HepG2 (cell line): ENCODE measurements around the gene ANG. TPM values are rescaled to one million over a fixed set of nuclear protein-coding genes. Genes with fewer than 3 reads are reported as not detected.

ENCODE experiments used
- ARID2 ChIP-seq: sonication (generic); formaldehyde crosslinking; IDR thresholded peaks from 2 replicates; pipeline ENCODE4 v1.8.1; 2022; ENCODE audit warnings: mild to moderate bottlenecking, missing genetic modification reagents, borderline replicate concordance
- CREM ChIP-seq, 2 experiments: sonication (generic) in 1 of 2; formaldehyde crosslinking in 1 of 2; IDR thresholded peaks; 2 replicates each; pipeline versions ENCODE4 v1.4.0 to v1.6.1; 2016 to 2020; ENCODE audit warnings: antibody characterized with exemption in 1 of 2, mild to moderate bottlenecking in 1 of 2, missing genetic modification reagents in 1 of 2
- DNMT3B ChIP-seq: conservative IDR thresholded peaks from 2 replicates; pipeline ENCODE4 v1.6.1; 2016; ENCODE audit warnings: missing biosample characterization, control low read depth
- GABPB1 ChIP-seq: IDR thresholded peaks from 2 replicates; pipeline ENCODE4 v1.6.1; 2016; ENCODE audit warnings: mild to moderate bottlenecking, missing genetic modification reagents, moderate library complexity, missing compliant biosample characterization
- KLF11 ChIP-seq: IDR thresholded peaks from 2 replicates; pipeline ENCODE4 v1.6.1; 2016; ENCODE audit warnings: missing compliant biosample characterization
- POLR2G ChIP-seq: fragments of 200-400 bp; formaldehyde crosslinking; IDR thresholded peaks from 2 replicates; pipeline ENCODE4 v1.6.1; 2018; ENCODE audit warnings: mild to moderate bottlenecking, low read depth, low read length, moderate library complexity
- RBAK ChIP-seq: sonication (generic); formaldehyde crosslinking; IDR thresholded peaks from 2 replicates; pipeline ENCODE4 v1.5.1; 2020; ENCODE audit warnings: mild to moderate bottlenecking, missing genetic modification reagents
- SPEN ChIP-seq: sonication (generic); formaldehyde crosslinking; IDR thresholded peaks from 2 replicates; pipeline ENCODE4 v1.5.1; 2020; ENCODE audit warnings: low read depth, mild to moderate bottlenecking, missing genetic modification reagents
- TCF7L2 ChIP-seq: IDR thresholded peaks from 2 replicates; pipeline ENCODE4 v1.6.1; 2011; ENCODE audit warnings: mild to moderate bottlenecking, low read depth, low read length, moderate library complexity
- U2AF1 ChIP-seq: fragments of 200-400 bp; formaldehyde crosslinking; optimal IDR thresholded peaks from 2 replicates; pipeline ENCODE3; 2017; ENCODE audit warnings: mild to moderate bottlenecking, low read depth, low read length
- ZFP90 ChIP-seq: sonication (generic); formaldehyde crosslinking; IDR thresholded peaks from 2 replicates; pipeline ENCODE4 v1.8.0; 2022; ENCODE audit warnings: missing genetic modification reagents, mild to moderate bottlenecking, inconsistent platforms, borderline replicate concordance
- ZKSCAN1 ChIP-seq: fragments of 150-350 bp; IDR thresholded peaks from 2 replicates; pipeline ENCODE4 v1.6.1; 2014; ENCODE audit warnings: low read length
- ZMYM2 ChIP-seq: sonication (generic); formaldehyde crosslinking; IDR thresholded peaks from 2 replicates; pipeline ENCODE4 v1.8.0; 2022; ENCODE audit warnings: mild to moderate bottlenecking, missing genetic modification reagents
- ZNF232 ChIP-seq: sonication (generic); formaldehyde crosslinking; IDR thresholded peaks from 2 replicates; pipeline ENCODE4 v1.4.0; 2020; ENCODE audit warnings: missing genetic modification reagents, borderline replicate concordance
- ZNF264 ChIP-seq: sonication (generic); formaldehyde crosslinking; IDR thresholded peaks from 2 replicates; pipeline ENCODE4 v1.4.0; 2020; ENCODE audit warnings: missing genetic modification reagents
- ZNF546 ChIP-seq: sonication (generic); formaldehyde crosslinking; conservative IDR thresholded peaks from 2 replicates; pipeline ENCODE4 v1.8.1; 2023; ENCODE audit warnings: mild to moderate bottlenecking, missing genetic modification reagents
- ZNF615 ChIP-seq: sonication (generic); formaldehyde crosslinking; IDR thresholded peaks from 2 replicates; pipeline ENCODE4 v1.5.0; 2020; ENCODE audit warnings: mild to moderate bottlenecking, missing genetic modification reagents, borderline replicate concordance
- ZSCAN30 ChIP-seq: sonication (generic); formaldehyde crosslinking; IDR thresholded peaks from 2 replicates; pipeline ENCODE4 v1.5.0; 2020; ENCODE audit warnings: mild to moderate bottlenecking, missing genetic modification reagents
- polyA plus RNA-seq, 8 experiments: library from polyadenylated mRNA; depleted of rRNA in 3 of 8; stranded (reverse) in 7 of 8; unstranded in 1 of 8; fragments of >200 nt; fragmentation: Illumina TruSeq in 4 of 8; extraction: Trizol in 4 of 8; gene quantifications; 2 replicates each; pipeline versions ENCODE4 v1.2.1 to v1.2.3, GENCODE V29; 2011 to 2016; ENCODE audit warnings: low read depth in 4 of 8, missing spikeins in 1 of 8, mixed read lengths in 1 of 8; ENCODE audit not compliant: insufficient read depth in 1 of 8
- total RNA-seq, 5 experiments: library from RNA; depleted of rRNA; stranded (reverse); fragments of >200 nt; fragmentation: Illumina TruSeq; extraction: Trizol; gene quantifications; 2 replicates each; pipeline ENCODE4 v1.2.3, GENCODE V29; 2016; ENCODE audit warnings: low read depth in 1 of 5
- TF ChIP-seq, protein P1 (sequence below): sonication (generic); formaldehyde crosslinking; IDR thresholded peaks from 2 replicates; pipeline ENCODE4 v1.5.0; 2020; ENCODE audit warnings: missing genetic modification reagents, mild to moderate bottlenecking, borderline replicate concordance
- TF ChIP-seq, protein P2 (sequence below): sonication (generic); formaldehyde crosslinking; IDR thresholded peaks from 2 replicates; pipeline ENCODE4 v1.4.0; 2020; ENCODE audit warnings: missing genetic modification reagents, mild to moderate bottlenecking, borderline replicate concordance
- TF ChIP-seq, protein P3 (sequence below), 2 experiments: IDR thresholded peaks; 2 replicates each; pipeline ENCODE4 v1.6.1; 2011 to 2012; ENCODE audit warnings: low read length in 2 of 2, borderline replicate concordance in 1 of 2, low read depth in 1 of 2, mild to moderate bottlenecking in 1 of 2, moderate library complexity in 1 of 2
- TF ChIP-seq, protein P4 (sequence below): IDR thresholded peaks from 2 replicates; pipeline ENCODE4 v1.6.1; 2016; ENCODE audit warnings: low read depth, control low read depth

ANG gene
- total and polyA plus RNA-seq, 2 of the 13 experiments (the other 11 are each of a cell fraction or from before 2014, with no cell fraction given): 83.6 to 401 TPM

DNA sequence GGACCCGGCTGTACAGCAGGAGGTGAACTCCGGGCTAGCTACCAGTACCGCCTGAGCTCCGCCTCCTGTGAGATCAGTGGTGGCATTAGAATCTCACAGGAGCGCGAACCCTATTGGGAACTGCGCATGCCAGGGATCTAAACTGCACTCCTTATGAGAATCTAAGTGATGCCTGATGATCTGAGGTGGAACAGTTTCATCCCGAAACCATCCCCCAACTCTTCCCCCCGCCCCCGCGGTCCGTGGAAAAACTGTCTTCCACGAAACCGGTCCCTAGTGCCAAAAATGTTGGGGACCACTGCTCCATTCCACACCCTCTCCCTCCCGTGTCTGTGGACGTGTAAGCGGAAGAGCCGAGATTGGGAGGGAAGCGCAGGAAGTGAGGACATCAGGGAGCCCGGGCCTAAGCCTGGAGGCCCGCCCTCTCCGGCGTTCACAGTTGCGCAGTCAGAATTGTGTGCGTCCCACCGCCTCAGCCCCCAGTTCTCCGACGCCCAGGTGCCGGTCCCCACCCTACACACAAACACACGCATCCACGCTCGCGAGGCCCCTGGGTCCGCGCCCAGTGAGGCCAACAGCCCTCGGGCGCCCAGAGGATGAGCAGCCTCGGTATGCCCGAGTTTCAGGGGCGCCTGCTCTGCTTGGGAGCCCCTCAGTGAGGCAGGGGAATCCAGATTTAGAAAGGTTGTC lies 6.0 kb upstream of the ANG start (continued):
- peak; percentile 91 for TF ChIP-seq ZSCAN30 (CRISPR knock-in tag)
- peak; percentile 94 for TF ChIP-seq GABPB1 (CRISPR knock-in tag)
- peak; percentile 46; the same call in 1 of the 2 replicates for TF ChIP-seq KLF11 (CRISPR knock-in tag)
- TF ChIP-seq SPEN (CRISPR knock-in tag): peak; percentile 87
- TF ChIP-seq ZNF232 (CRISPR knock-in tag): peak; percentile 24; the same call in 1 of the 2 replicates
- TF ChIP-seq, protein P1, sequence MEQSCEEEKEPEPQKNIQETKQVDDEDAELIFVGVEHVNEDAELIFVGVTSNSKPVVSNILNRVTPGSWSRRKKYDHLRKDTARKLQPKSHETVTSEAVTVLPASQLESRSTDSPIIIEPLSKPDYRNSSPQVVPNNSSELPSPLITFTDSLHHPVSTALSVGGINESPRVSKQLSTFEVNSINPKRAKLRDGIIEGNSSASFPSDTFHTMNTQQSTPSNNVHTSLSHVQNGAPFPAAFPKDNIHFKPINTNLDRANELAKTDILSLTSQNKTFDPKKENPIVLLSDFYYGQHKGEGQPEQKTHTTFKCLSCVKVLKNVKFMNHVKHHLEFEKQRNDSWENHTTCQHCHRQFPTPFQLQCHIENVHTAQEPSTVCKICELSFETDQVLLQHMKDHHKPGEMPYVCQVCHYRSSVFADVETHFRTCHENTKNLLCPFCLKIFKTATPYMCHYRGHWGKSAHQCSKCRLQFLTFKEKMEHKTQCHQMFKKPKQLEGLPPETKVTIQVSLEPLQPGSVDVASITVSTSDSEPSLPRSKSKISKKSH (CRISPR knock-in tag): peak; percentile 52; the same call in 1 of the 2 replicates
- TF ChIP-seq, protein P2, sequence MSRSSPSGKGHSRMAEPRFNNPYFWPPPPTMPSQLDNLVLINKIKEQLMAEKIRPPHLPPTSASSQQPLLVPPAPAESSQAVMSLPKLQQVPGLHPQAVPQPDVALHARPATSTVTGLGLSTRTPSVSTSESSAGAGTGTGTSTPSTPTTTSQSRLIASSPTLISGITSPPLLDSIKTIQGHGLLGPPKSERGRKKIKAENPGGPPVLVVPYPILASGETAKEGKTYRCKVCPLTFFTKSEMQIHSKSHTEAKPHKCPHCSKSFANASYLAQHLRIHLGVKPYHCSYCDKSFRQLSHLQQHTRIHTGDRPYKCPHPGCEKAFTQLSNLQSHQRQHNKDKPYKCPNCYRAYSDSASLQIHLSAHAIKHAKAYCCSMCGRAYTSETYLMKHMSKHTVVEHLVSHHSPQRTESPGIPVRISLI (CRISPR knock-in tag): no peak
- TF ChIP-seq, protein P3, sequence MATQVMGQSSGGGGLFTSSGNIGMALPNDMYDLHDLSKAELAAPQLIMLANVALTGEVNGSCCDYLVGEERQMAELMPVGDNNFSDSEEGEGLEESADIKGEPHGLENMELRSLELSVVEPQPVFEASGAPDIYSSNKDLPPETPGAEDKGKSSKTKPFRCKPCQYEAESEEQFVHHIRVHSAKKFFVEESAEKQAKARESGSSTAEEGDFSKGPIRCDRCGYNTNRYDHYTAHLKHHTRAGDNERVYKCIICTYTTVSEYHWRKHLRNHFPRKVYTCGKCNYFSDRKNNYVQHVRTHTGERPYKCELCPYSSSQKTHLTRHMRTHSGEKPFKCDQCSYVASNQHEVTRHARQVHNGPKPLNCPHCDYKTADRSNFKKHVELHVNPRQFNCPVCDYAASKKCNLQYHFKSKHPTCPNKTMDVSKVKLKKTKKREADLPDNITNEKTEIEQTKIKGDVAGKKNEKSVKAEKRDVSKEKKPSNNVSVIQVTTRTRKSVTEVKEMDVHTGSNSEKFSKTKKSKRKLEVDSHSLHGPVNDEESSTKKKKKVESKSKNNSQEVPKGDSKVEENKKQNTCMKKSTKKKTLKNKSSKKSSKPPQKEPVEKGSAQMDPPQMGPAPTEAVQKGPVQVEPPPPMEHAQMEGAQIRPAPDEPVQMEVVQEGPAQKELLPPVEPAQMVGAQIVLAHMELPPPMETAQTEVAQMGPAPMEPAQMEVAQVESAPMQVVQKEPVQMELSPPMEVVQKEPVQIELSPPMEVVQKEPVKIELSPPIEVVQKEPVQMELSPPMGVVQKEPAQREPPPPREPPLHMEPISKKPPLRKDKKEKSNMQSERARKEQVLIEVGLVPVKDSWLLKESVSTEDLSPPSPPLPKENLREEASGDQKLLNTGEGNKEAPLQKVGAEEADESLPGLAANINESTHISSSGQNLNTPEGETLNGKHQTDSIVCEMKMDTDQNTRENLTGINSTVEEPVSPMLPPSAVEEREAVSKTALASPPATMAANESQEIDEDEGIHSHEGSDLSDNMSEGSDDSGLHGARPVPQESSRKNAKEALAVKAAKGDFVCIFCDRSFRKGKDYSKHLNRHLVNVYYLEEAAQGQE (IDR thresholded peaks at IDR 0.05; ENCODE audit: borderline replicate concordance in 1 of 2, low read depth in 1 of 2, low read length in 2 of 2): no peak; a peak in 1 of 4 replicates
- TF ChIP-seq ZNF615: no peak
- 0 out of 2 replicates have a peak, but pooled peaks have one; percentile 17 for TF ChIP-seq ZNF264 (CRISPR knock-in tag)
- TF ChIP-seq U2AF1: peak; percentile 23
- TF ChIP-seq RBAK (CRISPR knock-in tag): peak; percentile 14; the same call in 1 of the 2 replicates
- no peak for TF ChIP-seq ARID2 (CRISPR knock-in tag)
- TF ChIP-seq ZKSCAN1: 0 out of 2 replicates have a peak, but pooled peaks have one; percentile 35
- peak; percentile 93 for TF ChIP-seq ZNF546
- peak; percentile 50; the same call in 1 of the 2 replicates for TF ChIP-seq ZMYM2 (CRISPR knock-in tag)
- peak; percentile 91 for TF ChIP-seq POLR2G
- TF ChIP-seq, protein P4, sequence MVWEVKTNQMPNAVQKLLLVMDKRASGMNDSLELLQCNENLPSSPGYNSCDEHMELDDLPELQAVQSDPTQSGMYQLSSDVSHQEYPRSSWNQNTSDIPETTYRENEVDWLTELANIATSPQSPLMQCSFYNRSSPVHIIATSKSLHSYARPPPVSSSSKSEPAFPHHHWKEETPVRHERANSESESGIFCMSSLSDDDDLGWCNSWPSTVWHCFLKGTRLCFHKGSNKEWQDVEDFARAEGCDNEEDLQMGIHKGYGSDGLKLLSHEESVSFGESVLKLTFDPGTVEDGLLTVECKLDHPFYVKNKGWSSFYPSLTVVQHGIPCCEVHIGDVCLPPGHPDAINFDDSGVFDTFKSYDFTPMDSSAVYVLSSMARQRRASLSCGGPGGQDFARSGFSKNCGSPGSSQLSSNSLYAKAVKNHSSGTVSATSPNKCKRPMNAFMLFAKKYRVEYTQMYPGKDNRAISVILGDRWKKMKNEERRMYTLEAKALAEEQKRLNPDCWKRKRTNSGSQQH (CRISPR knock-in tag): peak; percentile 26; the same call in 1 of the 2 replicates
- 0 out of 2 replicates have a peak, but pooled peaks have one; percentile 41 for TF ChIP-seq DNMT3B (CRISPR knock-in tag)
- TF ChIP-seq CREM (IDR thresholded peaks at IDR 0.05): peak; percentile 81
- no peak for TF ChIP-seq CREM (CRISPR knock-in tag; IDR thresholded peaks at IDR 0.05)
- peak; percentile 64 for TF ChIP-seq ZFP90 (CRISPR knock-in tag)
- TF ChIP-seq TCF7L2: no peak
